Liver (tissue), 3 donors: ENCODE results near the gene STK17B.

Experiments used
- CTCF ChIP-seq: fragments of 150-350 bp; IDR thresholded peaks from 2 replicates; pipeline ENCODE4 v1.5.1; 2017; ENCODE audit warnings: improper control_type of control experiment, low read depth, low read length; ENCODE audit not compliant: missing input control
- EGR1 ChIP-seq, 2 donors: IDR thresholded peaks; 2 replicates each; pipeline ENCODE4 v1.6.1; 2016 to 2018; ENCODE audit warnings: antibody characterized with exemption in 2 of 2, low read depth in 2 of 2
- JUND ChIP-seq, 2 donors: IDR thresholded peaks; 2 replicates each; pipeline ENCODE4 v1.6.1; 2016; ENCODE audit warnings: antibody characterized with exemption in 2 of 2
- MAX ChIP-seq: IDR thresholded peaks from 2 replicates; pipeline ENCODE4 v1.6.1; 2016; ENCODE audit warnings: antibody characterized with exemption
- REST ChIP-seq: IDR thresholded peaks from 2 replicates; pipeline ENCODE4 v1.6.1; 2016; ENCODE audit warnings: antibody characterized with exemption, mild to moderate bottlenecking
- SP1 ChIP-seq: IDR thresholded peaks from 2 replicates; pipeline ENCODE4 v1.6.1; 2018; ENCODE audit warnings: antibody characterized with exemption, mild to moderate bottlenecking
- TAF1 ChIP-seq: conservative IDR thresholded peaks from 2 replicates; pipeline ENCODE4 v1.6.1; 2016; ENCODE audit warnings: antibody characterized with exemption, mild to moderate bottlenecking
- YY1 ChIP-seq: IDR thresholded peaks from 2 replicates; pipeline ENCODE4 v1.6.1; 2016; ENCODE audit warnings: antibody characterized with exemption, mild to moderate bottlenecking
- ZBTB33 ChIP-seq: IDR thresholded peaks from 2 replicates; pipeline ENCODE4 v1.6.1; 2016; ENCODE audit warnings: antibody characterized with exemption
- donor health status: healthy.
- donor health status: healthy.

GRCh38 chr2:196160946-196161345 is 10.4 kb downstream of the STK17B start:
- TF ChIP-seq JUND (IDR thresholded peaks at IDR 0.05) (no peak), CTCF (no peak), TAF1 (no peak), YY1 (no peak), EGR1 (IDR thresholded peaks at IDR 0.05; ENCODE audit: low read depth in 2 of 2) (no peak), MAX (no peak), ZBTB33 (no peak), REST (no peak), SP1 (no peak)
